H1 (cell line): Measurements from ENCODE around the gene ITPK1. TPM values are rescaled to one million over a fixed set of nuclear protein-coding genes. Genes with fewer than 3 reads are reported as not detected.

Experiments
- ATF2 ChIP-seq: IDR thresholded peaks from 2 replicates; pipeline ENCODE4 v1.6.1; 2012; ENCODE audit warnings: low read length, inconsistent platforms
- GTF2F1 ChIP-seq: IDR thresholded peaks from 2 replicates; pipeline ENCODE4 v1.6.1; 2012; ENCODE audit warnings: low read depth, low read length, improper control_type of control experiment, borderline replicate concordance
- SP2 ChIP-seq: IDR thresholded peaks from 2 replicates; pipeline ENCODE4 v1.6.1; 2012; ENCODE audit warnings: mild to moderate bottlenecking, low read length, inconsistent platforms
- polyA plus RNA-seq, 7 experiments: library from polyadenylated mRNA; depleted of rRNA in 3 of 7; stranded (reverse) in 5 of 7; unstranded in 2 of 7; fragments of >200 nt in 5 of 7; fragments of 200-250 nt in 2 of 7; gene quantifications; 1 replicate in 5 of 7; 2 replicates in 1 of 7; 4 replicates in 1 of 7; pipeline versions ENCODE4 v1.2.1 to v1.2.3, GENCODE V29; 2011 to 2013; ENCODE audit warnings: missing spikeins in 2 of 7, mixed read lengths in 2 of 7
- total RNA-seq: library from RNA; stranded (reverse); fragmentation: NEBNext Ultra II Directional; extraction: Animal tissue kit (Norgen Biotek cat#: 25700); gene quantifications from 2 replicates; pipeline ENCODE4 v1.2.1, GENCODE V29; 2021

The ITPK1 gene
- total and polyA plus RNA-seq, 2 of the 8 experiments (the other 6 are each of a cell fraction or from before 2014, with no cell fraction given): 108 to 143 TPM

GRCh38 chr14:92974541-92975345 is 141.0 kb downstream of the ITPK1 start (continued):
- TF ChIP-seq ATF2 (no peak), SP2 (no peak), GTF2F1 (no peak)
